ENCODE data around the gene ANKK1. TPM values are rescaled to one million over a fixed set of nuclear protein-coding genes. Genes with fewer than 3 reads are reported as not detected.

ANKK1 gene
- total RNA-seq, 1 donor from 2014 or later: 0.11 TPM

DNA sequence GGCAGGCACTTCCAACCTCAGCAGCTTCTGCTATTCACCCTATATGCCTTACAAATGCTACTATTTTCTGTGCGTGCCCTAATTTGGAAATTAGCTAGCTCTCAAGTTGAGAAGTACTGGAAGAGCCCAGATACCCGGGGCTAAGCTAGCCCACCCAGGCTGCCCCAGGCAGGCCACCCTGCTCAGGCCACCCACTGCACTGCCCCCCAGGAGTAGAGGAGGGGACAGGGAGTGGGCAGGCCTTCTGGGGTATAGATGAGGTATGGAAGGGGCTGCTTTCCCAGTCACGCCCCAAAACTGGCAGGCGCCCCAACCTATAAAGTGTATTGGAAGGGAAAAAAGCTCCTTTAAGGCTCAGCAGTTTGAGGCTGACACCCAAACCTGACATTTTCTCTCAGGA is 44.2 kb downstream of the ANKK1 start:
- DNase-seq (ENCODE audit: low spot score): no peak
- H3K27me3 Mint-ChIP-seq (ENCODE audit: low read depth): no peaks in the 10 kb centered on the region
- no peaks in the 10 kb centered on the region for H3K4me1 Mint-ChIP-seq (ENCODE audit: low read depth)
- no peak overlapping the region for H3K4me3 Mint-ChIP-seq (ENCODE audit: low read depth)
- intact Hi-C loops (cut with micrococcal nuclease): no loop called here
- no peak overlapping the region for H3K27ac Mint-ChIP-seq
- no peaks in the 10 kb centered on the region for H3K9me3 Mint-ChIP-seq
- no peaks in the 10 kb centered on the region for H3K36me3 Mint-ChIP-seq (ENCODE audit: low read depth)

DNA sequence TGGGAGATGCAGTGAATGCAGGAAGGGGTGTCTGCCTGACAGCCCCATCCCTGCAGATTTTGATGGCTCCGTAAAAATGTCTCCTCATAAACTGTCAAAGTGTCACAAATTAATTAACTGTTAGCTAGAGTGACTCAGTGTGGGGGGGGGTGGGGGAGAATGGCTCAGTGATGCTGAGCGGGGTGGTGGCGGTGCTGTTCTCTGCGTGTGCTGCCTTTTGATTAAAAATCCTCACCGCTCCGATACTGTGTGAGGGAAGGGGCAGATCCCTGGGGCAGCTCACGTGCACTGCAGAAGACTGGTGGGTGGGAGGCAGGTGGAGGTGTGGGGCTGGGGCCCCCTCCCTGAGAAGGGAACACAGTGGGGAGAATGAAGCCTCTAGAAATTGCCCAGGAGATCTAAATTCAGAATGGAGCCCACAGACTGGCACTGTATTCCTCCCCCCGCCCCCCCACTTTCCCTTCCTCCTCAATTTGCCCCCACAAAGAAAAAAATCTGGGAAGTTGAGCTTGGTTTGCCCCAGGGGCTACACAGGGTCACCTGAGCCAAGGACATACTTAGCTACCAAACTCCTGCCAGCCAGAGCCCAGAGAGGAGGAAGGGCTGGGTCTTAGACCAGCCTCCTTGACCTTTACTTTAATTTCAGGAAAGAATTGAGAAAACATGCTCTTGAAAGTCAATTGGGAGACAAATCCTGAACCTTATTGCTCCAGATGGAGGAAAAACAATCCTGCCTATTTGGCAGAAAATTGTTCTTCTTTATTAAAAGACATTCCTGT is 47.8 kb downstream of the ANKK1 start:
- no peak for DNase-seq (ENCODE audit: low spot score)
- peaks cover 6% of the 10 kb centered on the region for H3K4me1 Mint-ChIP-seq (ENCODE audit: low read depth)
- no peaks in the 10 kb centered on the region for H3K9me3 Mint-ChIP-seq
- H3K27ac Mint-ChIP-seq: no peak overlapping the region
- no peak overlapping the region for H3K4me3 Mint-ChIP-seq (ENCODE audit: low read depth)
- peaks cover 3% of the 10 kb centered on the region for H3K27me3 Mint-ChIP-seq (ENCODE audit: low read depth)
- H3K36me3 Mint-ChIP-seq (ENCODE audit: low read depth): no peaks in the 10 kb centered on the region
- intact Hi-C loops (cut with micrococcal nuclease): no loop called here

DNA sequence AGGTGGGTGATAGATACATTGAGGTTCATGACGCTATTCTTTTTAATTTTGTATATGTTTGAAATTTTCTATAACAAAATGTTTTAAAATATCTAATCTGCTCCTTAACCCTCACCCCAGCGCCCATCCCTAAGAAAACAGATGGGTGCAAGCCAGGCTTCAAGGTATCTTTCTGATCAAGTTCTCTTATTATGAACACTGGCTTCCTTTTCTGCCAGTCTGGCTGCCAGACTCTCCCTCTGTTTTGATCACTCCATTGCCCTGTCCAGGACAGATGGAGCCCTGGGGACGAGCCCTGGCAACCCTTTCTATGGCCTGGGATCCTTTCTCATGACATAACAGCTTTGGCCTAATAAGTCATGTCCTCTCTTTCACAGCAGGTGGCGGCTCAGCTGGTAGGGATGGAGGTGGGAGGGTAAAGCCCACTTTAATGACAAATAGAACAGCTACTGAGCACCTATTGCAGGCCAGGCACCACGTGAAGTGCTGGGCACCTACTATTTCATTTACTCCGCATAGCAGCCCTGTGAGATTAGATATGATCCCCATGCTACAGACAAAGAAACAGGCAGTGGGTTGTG is 49.2 kb downstream of the ANKK1 start:
- Mint-ChIP-seq H3K27ac (no peak overlapping the region), H3K4me1 (ENCODE audit: low read depth) (peaks cover 8% of the 10 kb centered on the region), H3K9me3 (no peaks in the 10 kb centered on the region), H3K4me3 (ENCODE audit: low read depth) (no peak overlapping the region), H3K27me3 (ENCODE audit: low read depth) (peaks cover 8% of the 10 kb centered on the region), H3K36me3 (ENCODE audit: low read depth) (no peaks in the 10 kb centered on the region)
- DNase-seq (ENCODE audit: low spot score): no peak
- intact Hi-C loops (cut with micrococcal nuclease): no loop called here

DNA sequence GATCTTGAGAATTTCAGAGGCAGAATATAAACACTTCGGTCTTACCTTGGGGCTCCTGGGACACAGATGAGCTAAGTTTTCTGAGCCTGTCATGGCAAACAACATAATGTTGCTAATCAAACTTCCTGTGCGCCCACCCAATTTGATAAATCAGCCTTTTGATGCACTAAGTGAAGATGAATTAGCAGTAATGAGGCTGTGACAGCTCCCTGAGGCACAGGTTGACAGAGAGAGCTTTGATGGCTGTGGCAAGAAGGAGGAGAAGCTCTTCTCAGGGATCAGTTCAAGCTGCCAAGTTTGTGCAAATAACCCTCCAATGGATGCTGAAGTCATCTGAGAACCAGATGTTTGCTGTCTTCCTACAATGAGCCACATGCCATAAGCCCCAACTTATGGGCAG is 53.2 kb downstream of the ANKK1 start:
- peaks cover 11% of the 10 kb centered on the region for H3K4me1 Mint-ChIP-seq (ENCODE audit: low read depth)
- H3K9me3 Mint-ChIP-seq: no peaks in the 10 kb centered on the region
- no peak overlapping the region for H3K4me3 Mint-ChIP-seq (ENCODE audit: low read depth)
- intact Hi-C loops (cut with micrococcal nuclease): loop anchor here (1.0 to 10.0 kb wide), 2 partner anchors 7 to 124 kb away; no protein-coding TSS in a partner anchor
- no peak for DNase-seq (ENCODE audit: low spot score)
- H3K36me3 Mint-ChIP-seq (ENCODE audit: low read depth): no peaks in the 10 kb centered on the region
- H3K27me3 Mint-ChIP-seq (ENCODE audit: low read depth): peaks cover 16% of the 10 kb centered on the region
- H3K27ac Mint-ChIP-seq: no peak overlapping the region

DNA sequence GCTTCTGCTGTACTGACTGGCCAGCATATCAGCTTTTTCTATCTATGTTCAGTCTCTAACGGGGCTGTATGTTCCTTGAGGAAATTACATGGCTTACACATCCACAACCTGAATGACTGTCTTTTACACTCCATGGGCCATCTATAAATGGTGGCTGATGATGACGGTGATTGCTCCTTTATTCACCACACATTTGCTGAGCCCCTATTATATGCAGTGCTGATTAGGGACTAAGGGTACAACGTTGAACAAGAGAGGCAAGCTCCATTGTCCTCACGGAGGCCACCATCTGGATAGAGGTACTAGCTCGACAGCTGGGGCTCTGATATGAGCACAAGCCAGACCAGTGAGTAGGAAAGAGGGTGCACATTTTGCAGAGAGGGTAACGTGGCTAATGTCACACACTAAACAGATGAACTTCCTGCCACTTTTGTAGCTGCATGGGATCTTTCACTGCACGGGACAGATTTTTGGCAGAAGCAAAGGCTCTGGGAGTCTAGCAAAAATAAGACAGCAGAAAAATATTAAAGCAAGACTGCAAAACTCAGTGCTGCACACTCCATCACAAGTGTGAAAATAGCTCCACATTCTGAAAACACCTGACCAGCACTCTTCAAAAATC is 57.0 kb downstream of the ANKK1 start:
- no peak overlapping the region for H3K27ac Mint-ChIP-seq
- H3K4me1 Mint-ChIP-seq (ENCODE audit: low read depth): peaks cover 34% of the 10 kb centered on the region
- H3K4me3 Mint-ChIP-seq (ENCODE audit: low read depth): no peak overlapping the region
- intact Hi-C loops (cut with micrococcal nuclease): loop anchor here (10.0 kb wide), 1 partner anchor 120 kb away; no protein-coding TSS in a partner anchor
- peaks cover 14% of the 10 kb centered on the region for H3K27me3 Mint-ChIP-seq (ENCODE audit: low read depth)
- H3K36me3 Mint-ChIP-seq (ENCODE audit: low read depth): no peaks in the 10 kb centered on the region
- DNase-seq (ENCODE audit: low spot score): no peak
- H3K9me3 Mint-ChIP-seq: no peaks in the 10 kb centered on the region

DNA sequence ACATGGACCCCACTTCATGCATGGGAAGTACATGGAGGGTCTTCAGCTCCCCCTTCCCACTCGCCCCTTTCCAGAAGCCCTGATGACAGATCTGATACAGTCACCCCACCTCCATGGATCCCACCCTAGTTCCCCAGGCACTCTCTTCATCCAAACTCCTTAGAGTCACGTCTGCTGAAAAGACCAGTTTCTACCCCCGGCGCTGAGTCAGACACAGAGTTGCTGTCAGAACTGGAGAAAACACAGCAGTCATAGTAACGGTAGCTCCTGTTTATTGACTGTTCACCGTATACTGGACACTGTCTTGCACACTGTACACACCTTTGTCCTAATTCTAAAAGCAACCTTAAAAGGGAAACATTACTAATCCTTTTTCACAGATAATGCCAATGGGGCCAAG is 58.5 kb downstream of the ANKK1 start:
- H3K4me1 Mint-ChIP-seq (ENCODE audit: low read depth): peaks cover 26% of the 10 kb centered on the region
- no peak for DNase-seq (ENCODE audit: low spot score)
- H3K36me3 Mint-ChIP-seq (ENCODE audit: low read depth): no peaks in the 10 kb centered on the region
- H3K9me3 Mint-ChIP-seq: no peaks in the 10 kb centered on the region
- H3K27me3 Mint-ChIP-seq (ENCODE audit: low read depth): peaks cover 8% of the 10 kb centered on the region
- H3K27ac Mint-ChIP-seq: peak overlapping the region; percentile 16
- intact Hi-C loops (cut with micrococcal nuclease): loop anchor here (10.0 kb wide), 1 partner anchor 119 kb away; no protein-coding TSS in a partner anchor
- H3K4me3 Mint-ChIP-seq (ENCODE audit: low read depth): no peak overlapping the region

DNA sequence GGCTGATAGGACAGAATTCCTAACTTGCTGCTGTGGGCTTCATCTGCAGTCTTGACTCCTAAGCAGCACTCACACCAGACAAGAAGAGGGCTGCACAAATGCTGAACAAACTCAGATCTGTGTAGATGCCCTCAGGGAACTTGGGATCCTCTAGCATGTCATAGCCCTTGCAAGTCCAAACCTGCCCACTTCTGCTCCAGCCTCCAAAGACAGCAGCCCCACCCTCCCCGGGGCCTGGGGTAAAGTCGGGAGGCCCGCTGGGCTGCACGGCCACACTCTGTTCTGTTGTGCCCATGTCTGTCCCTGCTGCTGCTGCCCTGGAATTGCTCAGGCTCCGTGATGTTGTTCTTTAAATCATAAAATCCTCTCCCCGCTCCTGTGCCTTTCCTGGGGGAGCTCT is 59.4 kb downstream of the ANKK1 start:
- DNase-seq (ENCODE audit: low spot score): no peak
- no peaks in the 10 kb centered on the region for H3K9me3 Mint-ChIP-seq
- no peak overlapping the region for H3K4me3 Mint-ChIP-seq (ENCODE audit: low read depth)
- peaks cover 8% of the 10 kb centered on the region for H3K27me3 Mint-ChIP-seq (ENCODE audit: low read depth)
- H3K27ac Mint-ChIP-seq: no peak overlapping the region
- H3K4me1 Mint-ChIP-seq (ENCODE audit: low read depth): peaks cover 26% of the 10 kb centered on the region
- intact Hi-C loops (cut with micrococcal nuclease): loop anchor here (10.0 kb wide), 1 partner anchor 118 kb away; no protein-coding TSS in a partner anchor
- no peaks in the 10 kb centered on the region for H3K36me3 Mint-ChIP-seq (ENCODE audit: low read depth)

DNA sequence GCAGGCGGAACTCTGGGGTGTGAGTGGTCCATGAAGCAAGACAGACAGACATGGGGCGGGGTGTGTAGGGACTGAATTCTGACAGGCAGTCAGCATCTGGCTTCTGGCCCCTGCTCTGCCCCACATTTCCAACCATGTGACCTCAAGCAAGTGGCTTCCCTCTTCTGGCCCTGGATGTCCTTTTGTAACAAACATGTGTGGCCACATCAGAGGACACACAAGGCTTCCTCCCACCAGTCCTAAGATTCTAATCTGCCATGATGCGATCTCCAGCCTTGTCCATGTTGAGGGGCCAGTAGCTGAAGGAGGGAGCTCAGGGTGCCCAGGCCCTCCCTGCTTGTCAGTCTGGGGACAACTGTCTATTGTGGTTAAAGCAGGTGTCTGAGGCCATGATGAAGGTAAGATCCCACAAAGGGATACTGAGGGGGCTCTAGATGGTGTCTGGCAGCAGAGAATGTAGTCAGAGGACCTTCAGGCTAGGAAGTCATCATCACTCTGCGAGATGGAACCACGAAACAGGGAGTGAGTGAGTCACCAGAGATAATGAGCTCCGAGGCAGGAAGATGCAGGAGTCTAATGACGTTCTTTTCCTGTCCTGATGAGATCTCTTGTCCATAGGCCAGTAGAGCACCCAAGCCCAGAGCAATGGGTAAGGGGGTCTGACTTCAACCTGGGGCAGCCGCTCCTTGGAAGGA is 60.2 kb downstream of the ANKK1 start:
- H3K9me3 Mint-ChIP-seq: no peaks in the 10 kb centered on the region
- H3K4me3 Mint-ChIP-seq (ENCODE audit: low read depth): no peak overlapping the region
- peak; percentile 13 for DNase-seq (ENCODE audit: low spot score)
- peaks cover 7% of the 10 kb centered on the region for H3K27me3 Mint-ChIP-seq (ENCODE audit: low read depth)
- intact Hi-C loops (cut with micrococcal nuclease): loop anchor here (1.0 to 10.0 kb wide), 3 partner anchors 7 to 133 kb away; partner anchors contain the start of gene TTC12
- H3K27ac Mint-ChIP-seq: peak overlapping the region; percentile 90
- no peaks in the 10 kb centered on the region for H3K36me3 Mint-ChIP-seq (ENCODE audit: low read depth)
- H3K4me1 Mint-ChIP-seq (ENCODE audit: low read depth): peaks cover 26% of the 10 kb centered on the region

DNA sequence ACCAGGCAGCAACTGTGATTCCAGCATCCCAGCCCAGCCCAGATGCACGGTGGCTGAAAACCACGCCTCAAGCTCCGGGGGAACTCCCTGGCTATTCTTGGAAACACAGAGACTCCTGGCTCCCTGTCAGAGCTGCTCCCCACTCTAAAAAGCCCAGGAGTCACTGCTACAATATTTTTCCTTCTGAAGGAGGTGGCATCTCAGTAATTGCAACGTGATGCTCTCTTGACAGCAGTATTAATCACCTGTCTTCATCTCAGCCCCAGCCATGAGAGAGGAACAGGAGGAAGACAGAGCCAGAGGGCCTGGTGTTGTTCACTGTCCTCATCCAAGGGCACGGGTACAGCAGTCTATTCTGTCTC is 60.7 kb downstream of the ANKK1 start:
- intact Hi-C loops (cut with micrococcal nuclease): loop anchor here (1.0 to 10.0 kb wide), 3 partner anchors 8 to 133 kb away; partner anchors contain the start of gene TTC12
- no peaks in the 10 kb centered on the region for H3K36me3 Mint-ChIP-seq (ENCODE audit: low read depth)
- DNase-seq (ENCODE audit: low spot score): no peak
- no peak overlapping the region for H3K4me3 Mint-ChIP-seq (ENCODE audit: low read depth)
- H3K27ac Mint-ChIP-seq: peak overlapping the region; percentile 90
- H3K9me3 Mint-ChIP-seq: no peaks in the 10 kb centered on the region
- peaks cover 26% of the 10 kb centered on the region for H3K4me1 Mint-ChIP-seq (ENCODE audit: low read depth)
- H3K27me3 Mint-ChIP-seq (ENCODE audit: low read depth): peaks cover 4% of the 10 kb centered on the region

DNA sequence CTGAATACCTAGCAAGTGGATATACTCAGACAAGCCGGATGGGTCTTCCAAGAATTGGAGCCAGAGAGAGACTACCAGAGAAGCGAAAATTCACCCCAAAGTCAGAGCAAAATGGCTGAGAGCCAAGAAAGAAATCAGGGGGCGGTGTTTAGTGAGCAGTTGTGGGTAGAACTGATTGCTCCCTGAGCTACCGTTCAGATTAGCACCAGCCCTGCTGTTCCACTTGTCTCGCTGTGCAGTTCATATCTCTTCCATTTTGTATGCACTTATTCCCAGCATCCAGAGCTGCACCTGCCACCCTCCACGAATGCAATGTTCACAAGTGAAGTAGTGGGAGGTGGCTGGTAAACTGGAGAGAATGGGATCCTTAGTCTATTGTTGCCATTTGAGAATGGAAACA is 62.2 kb downstream of the ANKK1 start:
- no peaks in the 10 kb centered on the region for H3K9me3 Mint-ChIP-seq
- intact Hi-C loops (cut with micrococcal nuclease): loop anchor here (2.0 to 10.0 kb wide), 2 partner anchors 115 to 135 kb away; partner anchors contain the start of gene TTC12
- H3K4me1 Mint-ChIP-seq (ENCODE audit: low read depth): peaks cover 23% of the 10 kb centered on the region
- no peaks in the 10 kb centered on the region for H3K36me3 Mint-ChIP-seq (ENCODE audit: low read depth)
- H3K27me3 Mint-ChIP-seq (ENCODE audit: low read depth): peaks cover 3% of the 10 kb centered on the region
- DNase-seq (ENCODE audit: low spot score): no peak
- H3K4me3 Mint-ChIP-seq (ENCODE audit: low read depth): no peak overlapping the region
- no peak overlapping the region for H3K27ac Mint-ChIP-seq

Data from activated T-helper 2 cell treated with anti-CD3 and anti-CD28 coated beads, Interferon-gamma antibody, Interleukin-2, Interleukin-4, amounts not matched to agents 10 μg/mL and 5 μg/mL and 100 μg/mL, durations not matched to agents 14 hours and 24 hours and 36 hours (primary cell).